Neuronal stem cell (in vitro differentiated cells): ENCODE measurements around the gene VAMP2.
A peak's percentile ranks its signal among the peaks of the same experiment; 100 is the strongest.

Experiments used
- DNase-seq: peaks from one replicate; pipeline ENCODE4 v3.0.0-alpha.2; 2013; ENCODE audit warnings: low spot score
- H2AFZ ChIP-seq: one replicate; pipeline ENCODE4 v1.6.1; 2013; ENCODE audit warnings: mild to moderate bottlenecking, low read length, inconsistent platforms
- H2AK5ac ChIP-seq: 2 replicates; pipeline ENCODE4 v1.6.1; 2013; ENCODE audit warnings: low read depth, mild to moderate bottlenecking, inconsistent platforms, low read length, moderate library complexity, mixed read lengths
- H2BK120ac ChIP-seq: 2 replicates; pipeline ENCODE4 v1.6.1; 2013; ENCODE audit warnings: low read depth, mild to moderate bottlenecking, inconsistent platforms, low read length, moderate library complexity, mixed read lengths
- H2BK12ac ChIP-seq: one replicate; pipeline ENCODE4 v1.6.1; 2013; ENCODE audit warnings: low read length, inconsistent platforms
- H2BK15ac ChIP-seq: 2 replicates; pipeline ENCODE4 v1.6.1; 2013; ENCODE audit warnings: mild to moderate bottlenecking, low read length, inconsistent platforms, mixed read lengths
- H2BK5ac ChIP-seq: one replicate; pipeline ENCODE4 v1.6.1; 2013; ENCODE audit warnings: inconsistent platforms, mild to moderate bottlenecking, low read length, moderate library complexity
- H3K14ac ChIP-seq: one replicate; pipeline ENCODE4 v1.6.1; 2013; ENCODE audit warnings: low read length, inconsistent platforms
- H3K18ac ChIP-seq: 2 replicates; pipeline ENCODE4 v1.6.1; 2013; ENCODE audit warnings: low read length, inconsistent platforms
- H3K23ac ChIP-seq: 2 replicates; pipeline ENCODE4 v1.6.1; 2013; ENCODE audit warnings: low read depth, mild to moderate bottlenecking, mixed read lengths, low read length, inconsistent platforms; ENCODE audit not compliant: poor library complexity
- H3K27ac ChIP-seq: replicated peaks from 3 replicates; pipeline ENCODE4 v1.5.1; 2013; ENCODE audit warnings: low read length, inconsistent platforms
- H3K27me3 ChIP-seq, 3 experiments: 2 replicates each; pipeline ENCODE4 v1.6.1; 2013; ENCODE audit warnings: low read length in 3 of 3, mild to moderate bottlenecking in 2 of 3, inconsistent platforms in 1 of 3, low read depth in 1 of 3, mixed read lengths in 1 of 3, moderate library complexity in 1 of 3; ENCODE audit not compliant: control insufficient read depth in 3 of 3, insufficient read depth in 3 of 3
- H3K36me3 ChIP-seq, 2 donors: replicated peaks in 1 of 2; 2 replicates each; pipeline ENCODE4 v1.6.1; 2013; ENCODE audit warnings: low read length in 2 of 2; ENCODE audit not compliant: control insufficient read depth in 2 of 2, insufficient read depth in 2 of 2
- H3K4ac ChIP-seq: 2 replicates; pipeline ENCODE4 v1.6.1; 2013; ENCODE audit warnings: inconsistent platforms, mild to moderate bottlenecking, low read length, moderate library complexity
- H3K4me1 ChIP-seq, 2 donors: 1 replicate in 1 of 2; 2 replicates in 1 of 2; pipeline ENCODE4 v1.6.1; 2013; ENCODE audit warnings: low read length in 2 of 2, low read depth in 1 of 2; ENCODE audit not compliant: control insufficient read depth in 2 of 2, insufficient read depth in 1 of 2
- H3K4me2 ChIP-seq: one replicate; pipeline ENCODE4 v1.6.1; 2013; ENCODE audit warnings: mild to moderate bottlenecking, low read length, inconsistent platforms; ENCODE audit not compliant: insufficient read depth, poor library complexity, severe bottlenecking
- H3K4me3 ChIP-seq, 2 donors: 2 replicates each; pipeline ENCODE4 v1.5.1; 2013; ENCODE audit warnings: low read length in 2 of 2, mild to moderate bottlenecking in 2 of 2, inconsistent platforms in 1 of 2, moderate library complexity in 1 of 2
- H3K79me1 ChIP-seq: one replicate; pipeline ENCODE4 v1.6.1; 2013; ENCODE audit warnings: low read depth, mild to moderate bottlenecking, inconsistent platforms, low read length, moderate library complexity
- H3K9ac ChIP-seq: one replicate; pipeline ENCODE4 v1.6.1; 2013; ENCODE audit warnings: mild to moderate bottlenecking, low read depth, low read length, inconsistent platforms; ENCODE audit not compliant: poor library complexity
- H3K9me3 ChIP-seq, 2 donors: replicated peaks in 1 of 2; 2 replicates each; pipeline versions ENCODE3 to v1.6.1; 2013; ENCODE audit warnings: low read length in 2 of 2, mild to moderate bottlenecking in 2 of 2, inconsistent platforms in 1 of 2, low read depth in 1 of 2, mixed read lengths in 1 of 2, moderate library complexity in 1 of 2; ENCODE audit not compliant: control insufficient read depth in 2 of 2, insufficient read depth in 1 of 2
- H4K8ac ChIP-seq: one replicate; pipeline ENCODE4 v1.6.1; 2013; ENCODE audit warnings: low read depth, mild to moderate bottlenecking, inconsistent platforms, low read length, moderate library complexity
- H4K91ac ChIP-seq: one replicate; pipeline ENCODE4 v1.6.1; 2013; ENCODE audit warnings: low read length, low read depth, mild to moderate bottlenecking, inconsistent platforms; ENCODE audit not compliant: poor library complexity
- WGBS, 2 donors: extraction: QIAGEN DNeasy Blood & Tissue Kit; methylation state at CpG; one replicate each; pipeline ENCODE4 v1.1.7; 2013; ENCODE audit warnings: missing lambda C conversion rate in 2 of 2, mixed read lengths in 1 of 2; ENCODE audit not compliant: insufficient read length in 2 of 2, insufficient replicate concordance in 1 of 2; ENCODE audit errors: extremely low coverage in 2 of 2; 5-methylcytosine and 5-hydroxymethylcytosine counted together

VAMP2 gene

DNA sequence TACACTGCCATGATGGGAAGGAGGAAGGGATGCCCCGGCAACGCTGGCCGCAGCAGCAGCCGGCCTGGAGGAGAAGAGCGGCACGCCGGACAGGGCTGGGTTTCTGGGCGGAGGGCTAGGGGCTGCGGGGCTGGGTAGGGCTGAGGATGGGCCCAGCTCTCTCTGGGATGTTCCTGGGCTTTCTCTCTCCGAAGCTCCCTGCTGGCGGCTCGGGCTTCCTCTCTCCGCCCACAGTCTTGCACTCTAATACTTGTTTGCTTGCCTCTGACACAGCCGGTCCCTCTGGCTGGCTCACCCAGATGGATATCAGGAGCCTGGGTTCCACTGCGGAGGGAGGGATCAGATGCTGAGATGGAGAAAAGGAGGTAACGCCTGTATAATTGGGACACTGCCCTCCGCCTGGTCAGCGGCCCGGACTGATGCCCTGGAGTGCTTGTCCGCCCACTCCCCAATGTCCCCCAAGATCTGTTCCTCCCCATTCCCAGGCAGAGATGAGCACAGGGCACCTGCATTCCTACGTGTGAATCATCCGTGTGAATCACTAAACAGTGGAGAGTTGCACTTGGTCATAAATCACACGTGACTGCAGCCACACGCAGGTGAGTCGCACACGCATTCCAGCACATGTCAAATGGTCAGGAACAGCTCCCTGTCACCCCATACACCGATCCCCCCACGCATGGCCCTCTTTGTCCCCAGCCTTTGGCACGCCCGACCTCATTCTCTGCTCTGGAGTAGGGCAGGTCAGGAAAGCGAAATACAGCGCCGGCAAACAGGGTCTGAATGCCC lies 44.6 kb downstream of the VAMP2 start, which contains the start of gene ALOXE3:
Gene ALOXE3, minus strand, starts transcription at position 535 of the 789 bp plus-strand sequence. Its CDS starts 524 bp downstream, at position 11.
- Histone ChIP-seq H3K4me2 (peak within 1 kb of the TSS; percentile 98), H2BK15ac (no peak within 1 kb of the TSS), H3K18ac (peak within 1 kb of the TSS; percentile 84), H3K36me3 (no peaks in the 10 kb centered on the region), H4K8ac (no peak within 1 kb of the TSS), H3K27ac (peak within 1 kb of the TSS; percentile 62), H2BK5ac (peak within 1 kb of the TSS; percentile 16), H2AFZ (peak within 1 kb of the TSS; percentile 91), H3K4me1 (peaks cover 10 to 17% of the 10 kb centered on the region in 2 donors), H3K14ac (peak within 1 kb of the TSS; percentile 72), H3K4me3 (peak within 1 kb of the TSS; percentile 62 to 88), H2BK12ac (no peak within 1 kb of the TSS), H3K9ac (peak within 1 kb of the TSS; percentile 90), H3K23ac (peak within 1 kb of the TSS; percentile 89), H3K79me1 (no peaks in the 10 kb centered on the region), H3K4ac (no peak within 1 kb of the TSS), H3K27me3 (peaks cover 3 to 51% (median 45%) of the 10 kb centered on the region in 3 experiments), H3K9me3 (no peaks in the 10 kb centered on the region), H2BK120ac (no peak within 1 kb of the TSS), H2AK5ac (no peak within 1 kb of the TSS), H4K91ac (no peak within 1 kb of the TSS)
- peak; percentile 40 for DNase-seq
- no CpG with 5 or more reads among the region's 33 CpGs for WGBS, 2 donors

DNA sequence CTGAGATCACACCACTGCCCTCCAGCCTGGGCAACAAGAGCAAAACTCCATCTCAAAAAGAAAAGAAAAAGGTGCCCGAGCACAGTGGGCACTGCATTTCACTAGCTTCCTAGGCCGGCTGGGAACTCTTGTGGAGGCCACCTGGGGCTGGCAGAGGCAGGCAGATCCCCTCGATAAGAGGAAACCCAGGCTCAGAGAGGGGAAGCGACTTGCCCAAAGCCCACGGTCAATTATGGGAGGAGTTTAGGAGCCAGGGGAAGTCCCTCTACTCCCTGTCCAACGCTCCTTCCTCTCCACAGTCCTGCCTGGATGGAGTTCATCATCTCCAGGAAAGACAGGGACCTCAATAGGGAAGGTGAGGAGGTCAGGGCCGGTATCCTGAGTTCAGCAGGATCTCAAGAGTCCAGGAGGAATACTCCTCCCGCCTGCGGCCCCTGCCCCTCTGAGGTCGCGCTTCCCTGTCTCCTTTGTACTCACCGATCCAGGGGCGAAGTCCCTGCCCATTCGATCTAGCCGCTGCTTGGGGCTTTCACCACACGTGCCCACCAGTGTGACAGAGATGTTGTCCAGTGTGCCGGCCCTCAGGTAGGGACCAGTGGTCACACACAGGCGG lies 45.3 kb downstream of the VAMP2 start:
- H2BK15ac ChIP-seq, result no peak overlapping the region
- peak overlapping the region; percentile 91 for H2AFZ ChIP-seq
- H3K27me3 ChIP-seq, result peaks cover 0 to 45% (median 44%) of the 10 kb centered on the region in 3 experiments
- H3K14ac ChIP-seq, result peak overlapping the region; percentile 72
- H3K9ac ChIP-seq, result peak overlapping the region; percentile 64
- no peak overlapping the region for H2BK12ac ChIP-seq
- peak overlapping the region; percentile 98 for H3K4me2 ChIP-seq
- H3K4ac ChIP-seq, result no peak overlapping the region
- H3K9me3 ChIP-seq, result no peaks in the 10 kb centered on the region
- peaks cover 10 to 12% of the 10 kb centered on the region in 2 donors for H3K4me1 ChIP-seq
- no peak overlapping the region for H2AK5ac ChIP-seq
- H4K8ac ChIP-seq, result no peak overlapping the region
- no peak overlapping the region for H3K27ac ChIP-seq
- no CpG with 5 or more reads among the region's 18 CpGs for WGBS, 2 donors
- no peaks in the 10 kb centered on the region for H3K36me3 ChIP-seq
- H3K4me3 ChIP-seq, result peak overlapping the region; percentile 62 to 88
- H2BK120ac ChIP-seq, result no peak overlapping the region
- H3K23ac ChIP-seq, result peak overlapping the region; percentile 89
- H2BK5ac ChIP-seq, result peak overlapping the region; percentile 16
- no peaks in the 10 kb centered on the region for H3K79me1 ChIP-seq
- H3K18ac ChIP-seq, result peak overlapping the region; percentile 84
- H4K91ac ChIP-seq, result no peak overlapping the region
- DNase-seq, result no peak

DNA sequence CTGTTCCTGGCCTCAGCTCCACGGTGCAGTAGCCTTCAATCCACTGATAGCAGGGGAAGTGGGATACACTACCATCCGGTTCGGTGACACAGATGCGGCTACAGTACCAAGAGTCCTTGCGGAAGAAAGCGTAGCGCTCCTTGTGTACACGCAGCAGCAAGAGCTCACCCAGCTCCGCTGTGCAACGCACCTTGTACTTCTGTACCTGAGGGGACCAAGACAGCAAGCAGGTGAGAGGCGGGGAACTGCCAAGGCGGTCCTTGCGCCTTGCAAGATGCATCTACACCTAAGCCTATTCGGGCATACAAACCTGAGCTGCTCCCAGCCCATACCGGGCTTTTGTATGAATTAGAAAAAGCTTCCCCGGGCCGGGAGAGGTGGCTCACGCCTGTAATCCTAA lies 46.0 kb downstream of the VAMP2 start:
- no CpG with 5 or more reads among the region's 18 CpGs for WGBS, 2 donors
- no peak for DNase-seq
- no peak overlapping the region for H2BK120ac ChIP-seq
- H2BK15ac ChIP-seq, result no peak overlapping the region
- H3K27me3 ChIP-seq, result peaks cover 0 to 50% (median 45%) of the 10 kb centered on the region in 3 experiments
- no peak overlapping the region for H2AK5ac ChIP-seq
- H2BK12ac ChIP-seq, result no peak overlapping the region
- H3K36me3 ChIP-seq, result no peaks in the 10 kb centered on the region
- H3K4me3 ChIP-seq, result no peak overlapping the region
- H3K4me1 ChIP-seq, result peaks cover 10 to 11% of the 10 kb centered on the region in 2 donors
- no peak overlapping the region for H3K4me2 ChIP-seq
- no peak overlapping the region for H4K8ac ChIP-seq
- H3K27ac ChIP-seq, result no peak overlapping the region
- H3K9ac ChIP-seq, result no peak overlapping the region
- no peak overlapping the region for H4K91ac ChIP-seq
- H3K9me3 ChIP-seq, result no peaks in the 10 kb centered on the region
- H2BK5ac ChIP-seq, result no peak overlapping the region
- no peak overlapping the region for H3K4ac ChIP-seq
- H3K14ac ChIP-seq, result no peak overlapping the region
- no peaks in the 10 kb centered on the region for H3K79me1 ChIP-seq
- H2AFZ ChIP-seq, result no peak overlapping the region
- H3K23ac ChIP-seq, result peak overlapping the region; percentile 44
- peak overlapping the region; percentile 24 for H3K18ac ChIP-seq

DNA sequence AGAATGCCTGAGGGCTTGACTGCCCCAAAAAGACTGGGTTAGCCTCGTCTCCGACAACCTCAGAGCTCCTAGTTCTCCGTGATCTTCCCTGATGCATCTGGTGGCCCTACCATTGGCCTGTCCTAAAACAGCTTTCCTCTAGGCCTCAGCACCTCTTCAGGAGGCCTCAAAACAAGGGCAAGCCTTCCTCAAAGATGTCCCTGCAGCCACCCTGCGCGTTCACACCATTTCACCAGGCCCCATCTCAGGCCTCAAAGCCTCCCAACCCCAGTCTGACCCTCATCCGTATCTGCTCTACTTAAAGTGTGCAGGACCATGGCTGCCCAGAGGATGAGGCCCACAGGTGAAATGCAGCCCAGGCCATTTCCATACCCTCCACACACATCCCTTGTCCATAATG lies 51.8 kb downstream of the VAMP2 start:
- H4K8ac ChIP-seq, result no peak overlapping the region
- H2AFZ ChIP-seq, result no peak overlapping the region
- H2BK15ac ChIP-seq, result no peak overlapping the region
- H3K18ac ChIP-seq, result no peak overlapping the region
- H2AK5ac ChIP-seq, result no peak overlapping the region
- H2BK5ac ChIP-seq, result no peak overlapping the region
- H3K79me1 ChIP-seq, result no peaks in the 10 kb centered on the region
- peak overlapping the region; percentile 70 for H3K9ac ChIP-seq
- WGBS, 2 donors, result no CpG with 5 or more reads among the region's 6 CpGs
- H4K91ac ChIP-seq, result no peak overlapping the region
- H2BK12ac ChIP-seq, result no peak overlapping the region
- DNase-seq, result no peak
- H3K23ac ChIP-seq, result no peak overlapping the region
- no peak overlapping the region for H3K4me3 ChIP-seq
- H3K27me3 ChIP-seq, result peaks cover 0 to 79% (median 53%) of the 10 kb centered on the region in 3 experiments
- H3K9me3 ChIP-seq, result peaks cover 0 to 2% of the 10 kb centered on the region in 2 donors
- no peak overlapping the region for H3K4ac ChIP-seq
- H3K4me1 ChIP-seq, result peaks cover 0 to 6% of the 10 kb centered on the region in 2 donors
- H3K27ac ChIP-seq, result no peak overlapping the region
- H3K36me3 ChIP-seq, result no peaks in the 10 kb centered on the region
- no peak overlapping the region for H2BK120ac ChIP-seq
- H3K14ac ChIP-seq, result no peak overlapping the region
- no peak overlapping the region for H3K4me2 ChIP-seq
